Urothelium cell line (cell line): ENCODE data around the gene OR52E2.

Source experiments
- DNase-seq: peaks from one replicate; pipeline ENCODE4 v3.0.0; 2011; ENCODE audit warnings: low spot score, mixed read lengths
- FAIRE-seq: peaks from 2 replicates; lab custom pipeline; 2011; peaks lifted over from hg19 to GRCh38; lab: Jason Lieb, UNC

Gene OR52E2

DNA sequence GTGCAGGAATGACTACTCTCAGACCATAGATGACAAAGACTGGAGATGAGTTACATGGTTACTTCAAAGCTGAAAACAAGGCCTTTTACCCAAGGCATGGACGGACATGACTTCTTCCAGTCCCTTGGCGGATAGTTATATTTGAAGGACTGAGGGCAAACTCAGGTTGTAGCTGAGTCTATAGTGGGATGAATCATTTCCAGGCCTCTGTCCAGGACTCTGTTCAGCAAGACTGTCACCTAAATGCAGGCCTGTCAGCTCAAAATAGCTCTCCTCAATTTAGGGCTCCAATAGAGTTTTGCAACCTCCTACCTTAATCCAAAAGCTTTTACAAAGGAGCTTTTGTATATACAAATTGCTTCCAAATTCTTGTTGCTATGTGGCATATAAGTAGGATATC is 37.4 kb downstream of the OR52E2 start:
- FAIRE-seq = no peak

DNA sequence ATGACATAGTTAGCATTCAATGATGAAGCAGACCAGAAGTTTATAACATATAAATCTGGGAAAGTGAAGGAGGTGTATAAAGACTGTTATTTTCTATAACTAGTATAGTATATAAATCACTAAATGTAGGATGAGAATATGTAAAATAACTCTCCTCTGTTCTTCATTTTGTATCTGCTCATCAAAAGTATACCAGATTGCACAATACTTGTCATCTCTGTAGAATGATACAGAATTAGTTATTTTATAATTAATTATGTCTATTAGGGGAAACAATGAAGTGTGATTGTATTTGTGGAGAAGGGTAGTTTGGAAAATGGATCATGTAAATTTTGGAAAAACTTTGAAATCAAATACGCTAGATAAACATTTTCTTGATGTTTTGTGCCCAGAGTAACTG is 46.4 kb downstream of the OR52E2 start:
- no peak for FAIRE-seq

More for the DNA sequence above, 37.4 kb downstream of the OR52E2 start:
- no peak for DNase-seq

DNA sequence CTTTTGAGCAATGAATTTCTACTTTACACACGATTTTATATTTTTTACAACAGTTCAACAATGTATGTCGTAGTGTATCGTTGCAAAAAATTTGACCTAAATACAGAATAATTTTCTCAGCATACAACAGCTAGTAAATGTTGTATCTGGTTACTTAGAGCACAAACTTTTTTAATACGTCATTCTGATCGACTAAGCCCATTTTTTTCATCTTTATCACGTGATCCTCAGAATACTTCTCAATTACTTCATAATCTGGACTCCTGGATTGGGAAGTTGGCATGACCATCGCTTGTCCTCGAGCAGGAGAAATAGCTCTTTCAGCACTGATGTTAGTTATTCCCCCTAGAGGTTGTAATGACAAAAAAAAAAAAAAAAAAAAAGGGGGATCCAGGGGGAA is 48.2 kb downstream of the OR52E2 start:
- no peak for FAIRE-seq
- DNase-seq = no peak

More for the DNA sequence above, 46.4 kb downstream of the OR52E2 start:
- no peak for DNase-seq
